Caco-2 (cell line): Measurements from ENCODE around the gene ZNF419. TPM values are rescaled to one million over a fixed set of nuclear protein-coding genes. Genes with fewer than 3 reads are reported as not detected.
"Not testable (repeated sequence)": the region's sequence is repeated elsewhere in the genome, so short reads cannot be mapped to it uniquely, and the experiment has no call there.

Experiments
- BruUV-seq: library from RNA; stranded (reverse); fragments of 400-500 nt; replicated peaks from 2 replicates; lab custom pipeline; 2021; lab: Mats Ljungman, UMichigan
- CTCF ChIA-PET: fragments of 300-600 bp; sonication (Branson Sonifier 250); formaldehyde crosslinking; loops from one replicate; lab custom pipeline; 2022; ENCODE audit warnings: antibody characterized with exemption; lab: Charles Lee
- POLR2A ChIA-PET: fragments of 300-600 bp; sonication (Branson Sonifier 250); formaldehyde crosslinking; loops from one replicate; lab custom pipeline; 2022; ENCODE audit warnings: antibody characterized with exemption; lab: Charles Lee
- DNase-seq, 2 experiments: peaks; one replicate each; pipeline versions ENCODE4 v3.0.0 to v3.0.0-alpha.2; 2020 to 2022
- H3K27me3 ChIP-seq: replicated peaks from 2 replicates; pipeline ENCODE4 v1.6.0; 2011; ENCODE audit warnings: low read length; ENCODE audit not compliant: control insufficient read depth, insufficient read depth
- H3K36me3 ChIP-seq: 2 replicates; pipeline ENCODE4 v1.5.1; 2011; ENCODE audit warnings: low read length; ENCODE audit not compliant: control insufficient read depth, insufficient read depth
- H3K4me1 ChIP-seq: fragments of 250-450 bp; sonication (Bioruptor Pico); 2 replicates; pipeline ENCODE4 v1.5.1; 2020; ENCODE audit warnings: mild to moderate bottlenecking
- H3K4me3 ChIP-seq: 2 replicates; pipeline ENCODE4 v1.5.1; 2011; ENCODE audit warnings: low read depth, mild to moderate bottlenecking, control low read depth, low read length
- H3K9me3 ChIP-seq: fragments of 250-450 bp; sonication (Bioruptor Pico); 2 replicates; pipeline ENCODE4 v1.5.1; 2020; ENCODE audit warnings: mild to moderate bottlenecking, moderate library complexity
- H3K27ac Mint-ChIP-seq: one replicate; pipeline ENCODE4 v1.8.0; 2022; ENCODE audit warnings: mixed read lengths; ENCODE audit not compliant: unreplicated experiment
- H3K27me3 Mint-ChIP-seq: one replicate; pipeline ENCODE4 v1.8.0; 2022; ENCODE audit warnings: mixed read lengths; ENCODE audit not compliant: insufficient read depth, unreplicated experiment
- H3K36me3 Mint-ChIP-seq: one replicate; pipeline ENCODE4 v1.8.0; 2022; ENCODE audit warnings: mild to moderate bottlenecking, mixed read lengths; ENCODE audit not compliant: insufficient read depth, unreplicated experiment
- H3K4me1 Mint-ChIP-seq: one replicate; pipeline ENCODE4 v1.8.0; 2022; ENCODE audit warnings: low read depth, mixed read lengths; ENCODE audit not compliant: unreplicated experiment
- H3K4me3 Mint-ChIP-seq: one replicate; pipeline ENCODE4 v1.8.0; 2022; ENCODE audit warnings: mild to moderate bottlenecking, moderate library complexity, mixed read lengths; ENCODE audit not compliant: unreplicated experiment
- H3K9me3 Mint-ChIP-seq: one replicate; pipeline ENCODE4 v1.8.0; 2022; ENCODE audit warnings: mixed read lengths; ENCODE audit not compliant: unreplicated experiment
- CTCF ChIP-seq, 2 experiments: fragments of 200-600 bp in 1 of 2; IDR thresholded peaks; 1 replicate in 1 of 2; 2 replicates in 1 of 2; pipeline versions ENCODE4 v1.5.1 to v1.8.0; 2011 to 2022; ENCODE audit warnings: antibody characterized with exemption in 1 of 2, control low read depth in 1 of 2, inconsistent platforms in 1 of 2, low read depth in 1 of 2, low read length in 1 of 2, mild to moderate bottlenecking in 1 of 2, moderate library complexity in 1 of 2; ENCODE audit not compliant: insufficient read depth in 1 of 2, severe bottlenecking in 1 of 2, unreplicated experiment in 1 of 2
- intact Hi-C: fragments of 100-400 bp; cut with micrococcal nuclease; formaldehyde crosslinking; loops from one replicate; pipeline ENCODE4 v1.10.0; 2022; ENCODE audit not compliant: unreplicated experiment
- total RNA-seq: library from RNA; stranded (reverse); gene quantifications from 2 replicates; pipeline ENCODE4 v1.2.3, GENCODE V29; 2022

ZNF419 gene
- total RNA-seq, 1 experiment from 2014 or later: 16.9 TPM

- H3K36me3 ChIP-seq: no peaks in the 10 kb centered on the region
- Mint-ChIP-seq H3K27me3 (no peaks in the 10 kb centered on the region), H3K9me3 (peaks cover 47% of the 10 kb centered on the region), H3K4me1 (no peaks in the 10 kb centered on the region), H3K36me3 (peaks cover 16% of the 10 kb centered on the region), H3K27ac (no peak overlapping the region), H3K4me3 (no peak overlapping the region)
- no peak for DNase-seq
- ChIA-PET CTCF (no interaction called here), POLR2A (no interaction called here)
- no peak for TF ChIP-seq CTCF (IDR thresholded peaks at IDR 0.05; ENCODE audit: insufficient read depth in 1 of 2, low read depth in 1 of 2, low read length in 1 of 2, severe bottlenecking in 1 of 2, unreplicated experiment in 1 of 2)
- intact Hi-C loops: no loop called here
- H3K27me3 ChIP-seq: no peaks in the 10 kb centered on the region
- peaks cover 15% of the 10 kb centered on the region for H3K9me3 ChIP-seq
- H3K4me3 ChIP-seq: no peak overlapping the region
- H3K4me1 ChIP-seq: no peaks in the 10 kb centered on the region
- no TSS peak for BruUV-seq
Measured at GRCh38 chr19:57515255-57515654, 27.7 kb downstream of the ZNF419 start.

GRCh38 chr19:57518021-57518420 lies 30.5 kb downstream of the ZNF419 start:
- H3K4me1 Mint-ChIP-seq, BruUV-seq, H3K9me3 ChIP-seq, H3K36me3 ChIP-seq, H3K4me1 ChIP-seq, H3K27ac Mint-ChIP-seq, H3K4me3 Mint-ChIP-seq, H3K27me3 ChIP-seq, DNase-seq, H3K27me3 Mint-ChIP-seq, CTCF ChIA-PET, POLR2A ChIA-PET, intact Hi-C loops, H3K4me3 ChIP-seq: not testable (repeated sequence)
- peaks cover 39% of the 10 kb centered on the region for H3K9me3 Mint-ChIP-seq
- H3K36me3 Mint-ChIP-seq: peaks cover 10% of the 10 kb centered on the region

GRCh38 chr19:57527136-57527881 lies 39.8 kb downstream of the ZNF419 start, which contains the start of gene ZNF549:
Gene ZNF549, plus strand, starts transcription at chr19:57527356. Its CDS starts 218 bp downstream, at chr19:57527574.
- ChIA-PET CTCF (interaction anchor here (0.6 kb wide), 1 partner anchor 42 kb away, joined by 3 read pairs; no protein-coding TSS in a partner anchor), POLR2A (interaction anchor here (0.6 kb wide), 1 partner anchor 321 kb away, joined by 6 read pairs; no protein-coding TSS in a partner anchor)
- BruUV-seq: TSS peak; percentile 31

More at GRCh38 chr19:57527136-57527881, 39.8 kb downstream of the ZNF419 start, which contains the start of gene ZNF549:
- H3K36me3 ChIP-seq: no peaks in the 10 kb centered on the region
- Mint-ChIP-seq H3K9me3 (peaks cover 25% of the 10 kb centered on the region), H3K36me3 (peaks cover 4% of the 10 kb centered on the region), H3K27ac (peak within 1 kb of the TSS; percentile 83), H3K4me1 (peaks cover 8% of the 10 kb centered on the region), H3K27me3 (no peaks in the 10 kb centered on the region), H3K4me3 (peak within 1 kb of the TSS; percentile 87)
- intact Hi-C loops: loop anchor here (1.0 kb wide), 1 partner anchor 32 kb away; the partner anchor contains the start of gene ZNF550
- H3K27me3 ChIP-seq: no peaks in the 10 kb centered on the region
- peaks cover 8% of the 10 kb centered on the region; the same call in 1 of the 2 replicates for H3K9me3 ChIP-seq
- no peaks in the 10 kb centered on the region for H3K4me1 ChIP-seq
- peak; percentile 88 to 91 for DNase-seq
- no peak for TF ChIP-seq CTCF (IDR thresholded peaks at IDR 0.05; ENCODE audit: insufficient read depth in 1 of 2, low read depth in 1 of 2, low read length in 1 of 2, severe bottlenecking in 1 of 2, unreplicated experiment in 1 of 2)
- peak within 1 kb of the TSS; percentile 86 for H3K4me3 ChIP-seq
